ENCODE data around the gene C10orf67.
A peak's percentile ranks its signal among the peaks of the same experiment; 100 is the strongest.
"Not testable (repeated sequence)": the region's sequence is repeated elsewhere in the genome, so short reads cannot be mapped to it uniquely, and the experiment has no call there.

Gene C10orf67

GRCh38 chr10:23344241-23344841 lies at the start of gene C10orf67:
TSS of gene C10orf67 (minus strand) at chr10:23344797. CDS start at chr10:23344774, 23 bp downstream.
- DNase-seq, result peak; percentile 88

- no peak for DNase-seq
Observed at GRCh38 chr10:23391821-23392220, 47.2 kb upstream of the C10orf67 start.

- DNase-seq, result no peak
Observed at GRCh38 chr10:23390809-23391208, 46.2 kb upstream of the C10orf67 start.

- DNase-seq, result not testable (repeated sequence)
Observed at GRCh38 chr10:23390408-23390807, 45.8 kb upstream of the C10orf67 start.

GRCh38 chr10:23387516-23387915 lies 42.9 kb upstream of the C10orf67 start:
- DNase-seq, result not testable (repeated sequence)

GRCh38 chr10:23386052-23386451 lies 41.5 kb upstream of the C10orf67 start:
- DNase-seq, result no peak

- DNase-seq, result no peak
Observed at GRCh38 chr10:23384364-23384763, 39.8 kb upstream of the C10orf67 start.

GRCh38 chr10:23383637-23384036 lies 39.0 kb upstream of the C10orf67 start:
- DNase-seq, result no peak

GRCh38 chr10:23381298-23382040 lies 36.9 kb upstream of the C10orf67 start:
- DNase-seq, result no peak

GRCh38 chr10:23379686-23380085 lies 35.1 kb upstream of the C10orf67 start:
- no peak for DNase-seq

GRCh38 chr10:23376229-23376655 lies 31.6 kb upstream of the C10orf67 start:
- DNase-seq, result peak; percentile 9

- no peak for DNase-seq
Observed at GRCh38 chr10:23375366-23375765, 30.8 kb upstream of the C10orf67 start.

GRCh38 chr10:23373156-23373555 lies 28.6 kb upstream of the C10orf67 start:
- DNase-seq, result no peak

GRCh38 chr10:23371073-23371472 lies 26.5 kb upstream of the C10orf67 start:
- no peak for DNase-seq

GRCh38 chr10:23370106-23370505 lies 25.5 kb upstream of the C10orf67 start:
- DNase-seq, result no peak

- no peak for DNase-seq
Observed at GRCh38 chr10:23368816-23369640, 24.4 kb upstream of the C10orf67 start.

- DNase-seq, result no peak
Observed at GRCh38 chr10:23367896-23368595, 23.4 kb upstream of the C10orf67 start.

- not testable (repeated sequence) for DNase-seq
Observed at GRCh38 chr10:23365417-23366030, 20.9 kb upstream of the C10orf67 start.

- DNase-seq, result no peak
Observed at GRCh38 chr10:23364378-23364777, 19.8 kb upstream of the C10orf67 start.

GRCh38 chr10:23363793-23364135 lies 19.2 kb upstream of the C10orf67 start:
- no peak for DNase-seq

GRCh38 chr10:23362879-23363792 lies 18.5 kb upstream of the C10orf67 start:
- DNase-seq, result no peak

All from retina (tissue), 1 donor.